CD8-positive, alpha-beta memory T cell (primary cell): ENCODE results near the gene PMF1. TPM values are rescaled to one million over a fixed set of nuclear protein-coding genes. Genes with fewer than 3 reads are reported as not detected.

Experiments used
- CTCF ChIA-PET: fragments of 350-600 bp; sonication (Branson Sonifier 250); formaldehyde crosslinking; loops from one replicate; lab custom pipeline; 2021; ENCODE audit warnings: antibody characterized with exemption; lab: Charles Lee
- POLR2A ChIA-PET: fragments of 350-600 bp; sonication (Branson Sonifier 250); formaldehyde crosslinking; loops from one replicate; lab custom pipeline; 2021; ENCODE audit warnings: antibody characterized with exemption; lab: Charles Lee
- DNase-seq, 5 donors: peaks; one replicate each; pipeline versions ENCODE4 v3.0.0 to v3.0.0-alpha.2; 2020 to 2022; ENCODE audit warnings: mixed read lengths in 1 of 5
- H3K27ac ChIP-seq: one replicate; pipeline ENCODE4 v1.7.0; 2013; ENCODE audit warnings: low read depth, mild to moderate bottlenecking, low read length, moderate library complexity
- H3K27me3 ChIP-seq: 2 replicates; pipeline ENCODE4 v1.7.0; 2013; ENCODE audit warnings: low read length, mild to moderate bottlenecking; ENCODE audit not compliant: insufficient read depth, poor library complexity, severe bottlenecking
- H3K36me3 ChIP-seq: 2 replicates; pipeline ENCODE4 v1.7.0; 2013; ENCODE audit warnings: mild to moderate bottlenecking, low read length, moderate library complexity; ENCODE audit not compliant: insufficient read depth
- H3K4me1 ChIP-seq: 2 replicates; pipeline ENCODE4 v1.7.0; 2013; ENCODE audit warnings: mild to moderate bottlenecking, low read length, moderate library complexity; ENCODE audit not compliant: insufficient read depth
- H3K4me3 ChIP-seq: 2 replicates; pipeline ENCODE4 v1.7.0; 2013; ENCODE audit warnings: mild to moderate bottlenecking, low read length
- H3K9me3 ChIP-seq: 2 replicates; pipeline ENCODE4 v1.7.0; 2013; ENCODE audit warnings: mild to moderate bottlenecking, low read length
- H3K27ac Mint-ChIP-seq, 8 donors: one replicate each; pipeline ENCODE4 v1.8.0; 2020 to 2021; ENCODE audit warnings: mixed read lengths in 8 of 8, mild to moderate bottlenecking in 6 of 8, inconsistent platforms in 3 of 8, moderate library complexity in 3 of 8
- H3K27me3 Mint-ChIP-seq, 2 donors: one replicate each; pipeline ENCODE4 v1.8.0; 2020 to 2021; ENCODE audit warnings: mixed read lengths in 2 of 2, mild to moderate bottlenecking in 1 of 2, moderate library complexity in 1 of 2
- H3K36me3 Mint-ChIP-seq, 3 donors: one replicate each; pipeline ENCODE4 v1.8.0; 2020 to 2021; ENCODE audit warnings: mixed read lengths in 3 of 3, inconsistent platforms in 1 of 3, mild to moderate bottlenecking in 1 of 3
- H3K4me1 Mint-ChIP-seq, 3 donors: one replicate each; pipeline ENCODE4 v1.8.0; 2020 to 2021; ENCODE audit warnings: mixed read lengths in 3 of 3, inconsistent platforms in 1 of 3, mild to moderate bottlenecking in 1 of 3
- H3K4me3 Mint-ChIP-seq, 7 donors: one replicate each; pipeline ENCODE4 v1.8.0; 2020 to 2021; ENCODE audit warnings: mixed read lengths in 7 of 7, mild to moderate bottlenecking in 6 of 7, moderate library complexity in 4 of 7, inconsistent platforms in 2 of 7
- H3K9me3 Mint-ChIP-seq, 5 donors: one replicate each; pipeline ENCODE4 v1.8.0; 2020 to 2022; ENCODE audit warnings: mixed read lengths in 5 of 5, mild to moderate bottlenecking in 3 of 5, moderate library complexity in 2 of 5, inconsistent platforms in 1 of 5
- polyA plus RNA-seq: library from polyadenylated mRNA; unstranded; fragments of 300-500 nt; fragmentation: Illumina TruSeq; gene quantifications from one replicate; pipeline ENCODE4 v1.2.3, GENCODE V29; 2021
- total RNA-seq, 2 experiments: library from RNA; stranded (reverse); gene quantifications; one replicate each; pipeline ENCODE4 v1.2.3, GENCODE V29; 2021

PMF1 gene
- total and polyA plus RNA-seq, 3 experiments from 2014 or later, result 83.3 to 88.3 (median 85.9) TPM

GRCh38 chr1:156258859-156259258 lies 46.1 kb downstream of the PMF1 start:
- Mint-ChIP-seq H3K27ac (peak overlapping the region in 2 of 8 donors; percentile 81 to 82), H3K4me1 (peaks cover 0 to 4% (median 2%) of the 10 kb centered on the region in 3 donors), H3K9me3 (no peaks in the 10 kb centered on the region), H3K4me3 (no peak overlapping the region), H3K27me3 (no peaks in the 10 kb centered on the region), H3K36me3 (peaks cover 12 to 77% (median 23%) of the 10 kb centered on the region in 3 donors)
- Histone ChIP-seq H3K4me3 (no peak overlapping the region), H3K9me3 (no peaks in the 10 kb centered on the region), H3K36me3 (peaks cover 67% of the 10 kb centered on the region), H3K27me3 (no peaks in the 10 kb centered on the region), H3K27ac (no peak overlapping the region), H3K4me1 (no peaks in the 10 kb centered on the region)
- DNase-seq, result no peak
- ChIA-PET POLR2A (no interaction called here), CTCF (no interaction called here)

DNA sequence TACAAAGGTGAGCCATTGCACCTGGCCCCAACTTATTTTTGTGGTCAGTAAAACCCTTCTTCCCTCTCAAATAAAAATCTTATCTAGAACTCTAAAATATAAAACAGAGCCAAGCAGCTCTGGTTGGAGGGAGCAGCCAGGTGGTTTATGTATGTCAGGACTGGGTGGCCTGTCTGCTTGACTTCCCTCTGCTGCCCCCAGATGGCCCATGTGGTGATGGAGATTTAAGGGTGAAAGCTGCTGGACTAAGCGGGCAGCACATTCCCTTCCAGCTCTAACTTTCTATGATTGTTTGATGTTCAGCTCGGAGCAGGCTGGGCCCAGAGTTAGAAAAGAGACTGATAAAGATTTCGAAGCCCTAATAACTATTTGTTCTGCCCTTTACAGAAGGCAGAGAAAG lies 47.0 kb downstream of the PMF1 start:
- ChIA-PET CTCF (no interaction called here), POLR2A (interaction anchor here (1.0 kb wide), 1 partner anchor 8 kb away, joined by 4 read pairs; no protein-coding TSS in a partner anchor)
- no peak overlapping the region for H3K27ac Mint-ChIP-seq
- no peak overlapping the region for H3K4me3 Mint-ChIP-seq
- H3K4me1 Mint-ChIP-seq, result peaks cover 0 to 2% (median 0%) of the 10 kb centered on the region in 3 donors
- H3K36me3 Mint-ChIP-seq, result peaks cover 18 to 80% (median 24%) of the 10 kb centered on the region in 3 donors
- H3K9me3 Mint-ChIP-seq, result no peaks in the 10 kb centered on the region
- no peak overlapping the region for H3K4me3 ChIP-seq
- H3K36me3 ChIP-seq, result peaks cover 61% of the 10 kb centered on the region
- no peak for DNase-seq
- no peaks in the 10 kb centered on the region for H3K27me3 ChIP-seq
- no peaks in the 10 kb centered on the region for H3K4me1 ChIP-seq
- H3K9me3 ChIP-seq, result no peaks in the 10 kb centered on the region
- H3K27ac ChIP-seq, result no peak overlapping the region
- H3K27me3 Mint-ChIP-seq, result no peaks in the 10 kb centered on the region

DNA sequence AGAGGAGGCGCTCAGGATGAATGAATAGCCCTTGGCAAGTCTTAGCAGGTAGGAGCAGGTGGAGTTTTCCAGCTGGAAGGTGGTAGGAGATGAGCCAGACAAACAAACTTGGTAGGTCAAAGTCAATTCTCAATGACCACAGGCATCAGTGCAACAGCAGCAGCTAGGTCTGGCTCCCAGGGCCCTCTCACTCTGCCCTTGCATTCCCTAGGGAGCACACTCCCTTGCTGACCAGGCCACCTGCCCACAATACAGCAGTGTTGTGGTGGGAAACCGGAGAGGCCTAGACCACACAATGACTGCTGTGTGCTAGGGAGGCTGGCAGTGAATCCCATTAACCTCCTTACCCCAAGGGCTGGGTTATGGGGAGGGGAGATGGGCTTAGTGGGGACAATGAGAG lies 48.1 kb downstream of the PMF1 start:
- no peak overlapping the region for H3K27ac ChIP-seq
- no peak for DNase-seq
- H3K27ac Mint-ChIP-seq, result peak overlapping the region in 5 of 8 donors; percentile 36 to 82 (median 76)
- H3K27me3 ChIP-seq, result no peaks in the 10 kb centered on the region
- ChIA-PET CTCF (no interaction called here), POLR2A (no interaction called here)
- H3K4me3 Mint-ChIP-seq, result no peak overlapping the region
- no peaks in the 10 kb centered on the region for H3K4me1 ChIP-seq
- peaks cover 0 to 2% (median 0%) of the 10 kb centered on the region in 3 donors for H3K4me1 Mint-ChIP-seq
- H3K9me3 ChIP-seq, result no peaks in the 10 kb centered on the region
- H3K27me3 Mint-ChIP-seq, result no peaks in the 10 kb centered on the region
- peaks cover 67% of the 10 kb centered on the region for H3K36me3 ChIP-seq
- H3K9me3 Mint-ChIP-seq, result no peaks in the 10 kb centered on the region
- peaks cover 18 to 88% (median 28%) of the 10 kb centered on the region in 3 donors for H3K36me3 Mint-ChIP-seq
- no peak overlapping the region for H3K4me3 ChIP-seq

- peaks cover 18 to 88% (median 27%) of the 10 kb centered on the region in 3 donors for H3K36me3 Mint-ChIP-seq
Measured at GRCh38 chr1:156262461-156263287, 49.9 kb downstream of the PMF1 start.

GRCh38 chr1:156263288-156263655 lies 50.5 kb downstream of the PMF1 start:
- no peaks in the 10 kb centered on the region for H3K27me3 ChIP-seq
- no peaks in the 10 kb centered on the region for H3K4me1 ChIP-seq
- Mint-ChIP-seq H3K4me1 (peaks cover 0 to 2% (median 0%) of the 10 kb centered on the region in 3 donors), H3K36me3 (peaks cover 18 to 88% (median 32%) of the 10 kb centered on the region in 3 donors), H3K27ac (peak overlapping the region in 2 of 8 donors; percentile 12 to 24), H3K27me3 (no peaks in the 10 kb centered on the region), H3K9me3 (no peaks in the 10 kb centered on the region), H3K4me3 (no peak overlapping the region)
- H3K27ac ChIP-seq, result no peak overlapping the region
- H3K9me3 ChIP-seq, result no peaks in the 10 kb centered on the region
- POLR2A ChIA-PET, result no interaction called here
- H3K36me3 ChIP-seq, result peaks cover 69% of the 10 kb centered on the region
- DNase-seq, result no peak
- H3K4me3 ChIP-seq, result no peak overlapping the region
- CTCF ChIA-PET, result interaction anchor here (1.3 kb wide), 1 partner anchor 19 kb away, joined by 3 read pairs; the partner anchor contains the start of gene SMG5

More at GRCh38 chr1:156262461-156263287, 49.9 kb downstream of the PMF1 start:
- Mint-ChIP-seq H3K4me3 (no peak overlapping the region), H3K27ac (peak overlapping the region in 5 of 8 donors; percentile 12 to 42 (median 24)), H3K4me1 (peaks cover 0 to 2% (median 0%) of the 10 kb centered on the region in 3 donors), H3K27me3 (no peaks in the 10 kb centered on the region), H3K9me3 (no peaks in the 10 kb centered on the region)
- Histone ChIP-seq H3K27ac (no peak overlapping the region), H3K36me3 (peaks cover 73% of the 10 kb centered on the region), H3K9me3 (no peaks in the 10 kb centered on the region), H3K27me3 (no peaks in the 10 kb centered on the region), H3K4me1 (no peaks in the 10 kb centered on the region), H3K4me3 (no peak overlapping the region)
- no peak for DNase-seq
- ChIA-PET CTCF (interaction anchor here (1.3 kb wide), 1 partner anchor 20 kb away, joined by 3 read pairs; the partner anchor contains the start of gene SMG5), POLR2A (no interaction called here)

- peaks cover 50% of the 10 kb centered on the region for H3K36me3 ChIP-seq
- no peaks in the 10 kb centered on the region for H3K9me3 ChIP-seq
- ChIA-PET POLR2A (no interaction called here), CTCF (no interaction called here)
- Mint-ChIP-seq H3K36me3 (peaks cover 12 to 80% (median 31%) of the 10 kb centered on the region in 3 donors), H3K9me3 (no peaks in the 10 kb centered on the region), H3K27ac (no peak overlapping the region), H3K4me1 (no peaks in the 10 kb centered on the region), H3K4me3 (no peak overlapping the region), H3K27me3 (no peaks in the 10 kb centered on the region)
- no peak overlapping the region for H3K4me3 ChIP-seq
- no peaks in the 10 kb centered on the region for H3K27me3 ChIP-seq
- no peak for DNase-seq
- no peak overlapping the region for H3K27ac ChIP-seq
- H3K4me1 ChIP-seq, result no peaks in the 10 kb centered on the region
Measured at GRCh38 chr1:156266051-156266450, 53.2 kb downstream of the PMF1 start.

GRCh38 chr1:156268336-156268735 lies 55.5 kb downstream of the PMF1 start:
- Mint-ChIP-seq H3K4me3 (no peak overlapping the region), H3K27ac (peak overlapping the region in 1 of 8 donors; percentile 23), H3K9me3 (no peaks in the 10 kb centered on the region), H3K4me1 (no peaks in the 10 kb centered on the region), H3K27me3 (no peaks in the 10 kb centered on the region), H3K36me3 (peaks cover 14 to 87% (median 35%) of the 10 kb centered on the region in 3 donors)
- Histone ChIP-seq H3K4me1 (no peaks in the 10 kb centered on the region), H3K27me3 (no peaks in the 10 kb centered on the region), H3K9me3 (no peaks in the 10 kb centered on the region), H3K27ac (no peak overlapping the region), H3K4me3 (no peak overlapping the region), H3K36me3 (peaks cover 50% of the 10 kb centered on the region)
- no peak for DNase-seq
- ChIA-PET CTCF (no interaction called here), POLR2A (interaction anchor here (0.9 kb wide), 1 partner anchor 9 kb away, joined by 4 read pairs; no protein-coding TSS in a partner anchor)

DNA sequence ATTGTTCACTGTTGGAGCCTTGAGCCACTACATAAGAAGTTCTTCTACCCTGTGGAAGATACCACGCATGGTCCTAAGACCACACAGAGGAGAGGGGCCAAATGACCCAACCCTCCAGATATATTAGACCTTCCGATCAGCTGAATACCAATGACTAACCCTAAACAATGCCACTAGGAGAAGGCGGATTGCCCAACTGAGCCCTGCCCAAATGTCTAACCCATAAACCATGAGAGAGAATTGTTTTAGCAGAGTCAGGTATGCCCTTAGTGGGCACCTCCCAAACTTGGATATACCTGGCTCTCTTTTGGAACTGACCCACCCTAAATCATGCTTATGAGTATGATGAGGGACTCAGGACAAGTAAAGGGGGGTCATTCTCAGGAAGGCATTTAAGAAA lies 57.5 kb downstream of the PMF1 start:
- Histone ChIP-seq H3K4me1 (no peaks in the 10 kb centered on the region), H3K27ac (no peak overlapping the region), H3K36me3 (peaks cover 65% of the 10 kb centered on the region), H3K9me3 (no peaks in the 10 kb centered on the region), H3K27me3 (no peaks in the 10 kb centered on the region), H3K4me3 (no peak overlapping the region)
- H3K36me3 Mint-ChIP-seq, result peaks cover 10 to 89% (median 38%) of the 10 kb centered on the region in 3 donors
- no peaks in the 10 kb centered on the region for H3K4me1 Mint-ChIP-seq
- H3K9me3 Mint-ChIP-seq, result no peaks in the 10 kb centered on the region
- no peaks in the 10 kb centered on the region for H3K27me3 Mint-ChIP-seq
- ChIA-PET CTCF (no interaction called here), POLR2A (interaction anchor here (0.8 kb wide), 1 partner anchor 12 kb away, joined by 5 read pairs; the partner anchor contains the start of gene SMG5)
- H3K4me3 Mint-ChIP-seq, result no peak overlapping the region
- no peak for DNase-seq
- peak overlapping the region in 1 of 8 donors; percentile 8 for H3K27ac Mint-ChIP-seq
